GM18498 (cell line): ENCODE data around the gene PON1.

Experiments
- ATAC-seq: cut with Tn5 transposase; IDR thresholded peaks from one replicate; pipeline ENCODE4 v1.9.1; 2021; ENCODE audit warnings: mild to moderate bottlenecking, moderate library complexity; ENCODE audit not compliant: unreplicated experiment

PON1 gene

DNA sequence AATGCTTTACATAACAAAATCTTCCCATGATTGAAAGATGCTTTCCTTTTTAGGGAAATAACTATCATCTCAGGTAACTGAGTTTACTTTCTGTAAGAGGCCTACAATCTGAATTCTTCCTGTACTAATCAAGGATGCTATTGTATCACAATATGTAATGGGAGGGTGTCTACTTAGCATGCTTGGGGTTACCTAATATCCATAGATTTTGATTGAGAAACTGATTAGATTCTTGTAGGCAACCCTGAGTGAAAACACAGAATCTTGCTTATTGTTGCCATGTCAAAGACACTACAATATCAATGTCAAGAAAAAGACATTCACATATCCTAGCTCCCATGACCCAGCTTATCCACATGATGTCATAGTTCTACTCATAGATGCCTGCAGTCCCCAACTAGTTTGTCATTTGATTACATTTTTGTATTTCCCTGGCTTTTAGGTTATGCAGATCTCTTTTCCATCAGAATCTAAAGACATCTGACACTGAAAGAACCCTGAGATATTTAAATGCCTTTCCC is 62.4 kb downstream of the PON1 start:
- no peak for ATAC-seq

- ATAC-seq: no peak
Observed at GRCh38 chr7:95255691-95256090, 68.6 kb downstream of the PON1 start.

DNA sequence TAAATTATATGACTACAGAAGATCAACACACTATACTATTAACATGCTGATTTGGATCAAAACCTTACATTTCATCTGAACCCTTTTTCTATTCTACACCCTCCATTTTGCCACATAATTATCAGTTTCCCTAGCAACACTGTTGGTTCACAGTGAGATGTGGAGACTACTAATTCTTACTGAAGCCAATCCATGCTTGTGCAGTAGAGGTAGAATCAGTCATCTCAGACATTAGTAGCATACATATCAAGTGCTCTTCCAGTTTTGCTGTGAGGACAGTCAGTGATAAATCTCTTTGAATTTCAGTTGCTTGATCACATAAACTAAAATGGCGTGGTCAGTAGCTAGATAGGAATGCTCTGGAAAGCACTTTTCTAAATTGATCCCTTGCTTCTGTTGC is 70.3 kb downstream of the PON1 start:
- ATAC-seq: no peak

- ATAC-seq: no peak
Observed at GRCh38 chr7:95251966-95252365, 72.4 kb downstream of the PON1 start.

DNA sequence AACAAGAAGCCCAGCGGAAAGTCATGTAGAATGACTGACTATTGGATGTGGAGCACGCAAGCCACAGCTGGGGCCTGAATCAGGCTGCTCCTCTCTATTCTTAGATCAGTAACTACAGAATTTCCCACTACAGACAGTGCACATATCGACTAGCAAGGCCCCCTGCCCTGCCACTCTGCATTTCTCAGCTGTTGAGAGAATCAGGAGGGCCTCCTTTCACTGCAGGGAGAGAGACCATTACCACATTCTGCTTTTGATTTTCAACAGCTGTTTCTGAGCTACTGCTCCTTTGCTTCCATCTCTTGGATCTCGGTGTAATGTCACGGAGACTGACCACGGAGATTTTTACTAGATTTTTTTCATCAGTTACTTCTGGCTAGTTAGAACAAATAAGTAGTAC is 73.8 kb downstream of the PON1 start:
- ATAC-seq: no peak
